Right atrium auricular region (tissue), 2 donors: ENCODE measurements around the gene PDCD10. TPM values are rescaled to one million over a fixed set of nuclear protein-coding genes. Genes with fewer than 3 reads are reported as not detected.

ENCODE experiments used
- DNase-seq: peaks from one replicate; pipeline ENCODE4 v3.0.0-alpha.2; 2019; ENCODE audit warnings: low spot score
- H3K27ac ChIP-seq, 2 donors: fragments of 200-600 bp; sonication (generic); 1 replicate in 1 of 2; 2 replicates in 1 of 2; pipeline ENCODE4 v1.5.1; 2016 to 2019
- H3K27me3 ChIP-seq, 2 donors: fragments of 200-600 bp; sonication (generic); one replicate each; pipeline versions ENCODE4 v1.5.1 to v1.6.0; 2017 to 2019
- H3K36me3 ChIP-seq: fragments of 200-600 bp; sonication (generic); one replicate; pipeline ENCODE4 v1.5.1; 2016
- H3K4me1 ChIP-seq, 2 donors: fragments of 200-600 bp; sonication (generic); one replicate each; pipeline versions ENCODE4 v1.5.1 to v1.6.0; 2017 to 2019
- H3K4me3 ChIP-seq, 2 donors: fragments of 200-600 bp; sonication (generic); 1 replicate in 1 of 2; 2 replicates in 1 of 2; pipeline ENCODE4 v1.5.1; 2017 to 2019; ENCODE audit warnings: mild to moderate bottlenecking in 1 of 2, moderate library complexity in 1 of 2
- H3K9me3 ChIP-seq, 2 donors: fragments of 200-600 bp; sonication (generic); one replicate each; pipeline ENCODE4 v1.5.1; 2019
- CTCF ChIP-seq, 2 donors: fragments of 200-600 bp; sonication (generic); IDR thresholded peaks; one replicate each; pipeline ENCODE4 v1.5.1; 2019; ENCODE audit warnings: antibody characterized with exemption in 2 of 2
- total RNA-seq, 2 donors: library from RNA; depleted of rRNA; stranded (reverse); fragments of >200 nt; gene quantifications; one replicate each; pipeline ENCODE4 v1.1.0, GENCODE V29; 2016

Gene PDCD10
- total RNA-seq, 2 donors from 2014 or later, result 31.8 to 40.5 TPM

DNA sequence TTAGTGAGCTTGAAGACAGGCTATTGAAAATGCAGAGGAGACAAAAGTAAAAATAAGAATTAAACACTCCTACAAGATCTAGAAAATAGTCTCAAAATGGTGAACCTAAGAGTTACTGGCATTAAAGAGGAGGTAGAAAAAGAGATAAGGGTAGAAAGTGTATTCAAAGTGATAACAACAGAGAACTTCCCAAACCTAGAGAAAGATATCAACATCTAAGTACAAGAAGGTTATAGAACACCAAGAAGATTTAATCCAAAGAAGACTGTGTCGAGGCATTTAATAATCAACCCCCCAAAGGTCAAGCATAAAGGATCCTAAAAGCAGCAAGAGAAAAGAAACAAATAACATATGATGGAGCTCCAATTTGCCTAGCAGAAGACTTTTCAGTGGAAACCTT lies 23.3 kb downstream of the PDCD10 start:
- H3K27me3 ChIP-seq, result no peaks in the 10 kb centered on the region
- TF ChIP-seq CTCF (IDR thresholded peaks at IDR 0.05), result no peak
- no peaks in the 10 kb centered on the region for H3K9me3 ChIP-seq
- H3K36me3 ChIP-seq, result peaks cover 7% of the 10 kb centered on the region
- H3K4me3 ChIP-seq, result no peak overlapping the region
- H3K4me1 ChIP-seq, result no peaks in the 10 kb centered on the region
- no peak overlapping the region for H3K27ac ChIP-seq
- no peak for DNase-seq

- Histone ChIP-seq H3K27ac (no peak overlapping the region), H3K27me3 (no peaks in the 10 kb centered on the region), H3K9me3 (no peaks in the 10 kb centered on the region), H3K4me3 (no peak overlapping the region), H3K4me1 (no peaks in the 10 kb centered on the region), H3K36me3 (peaks cover 7% of the 10 kb centered on the region)
- TF ChIP-seq CTCF (IDR thresholded peaks at IDR 0.05), result no peak
- no peak for DNase-seq
Observed at GRCh38 chr3:167710552-167710951, 24.1 kb downstream of the PDCD10 start.

DNA sequence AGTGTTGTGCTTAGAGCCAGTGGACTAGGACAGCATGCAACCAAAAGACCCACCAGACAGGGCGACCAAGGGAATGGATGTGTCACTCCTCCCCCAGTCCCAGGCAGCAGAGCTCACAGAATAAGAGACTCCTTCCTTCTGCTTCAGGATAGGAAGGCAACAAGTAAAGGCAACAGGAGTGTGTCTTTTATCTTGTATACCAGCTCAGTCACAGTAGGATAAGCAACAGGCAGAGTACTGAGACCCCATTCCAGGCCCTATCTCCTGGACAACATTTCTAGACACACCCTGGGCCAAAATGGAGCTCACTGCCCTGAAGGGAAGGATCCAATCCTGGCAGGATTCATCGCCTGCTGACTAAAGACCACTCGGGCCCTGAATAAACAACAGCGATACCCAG lies 25.0 kb downstream of the PDCD10 start:
- no peak for DNase-seq
- no peak overlapping the region for H3K4me3 ChIP-seq
- no peaks in the 10 kb centered on the region for H3K9me3 ChIP-seq
- no peak overlapping the region for H3K27ac ChIP-seq
- H3K27me3 ChIP-seq, result no peaks in the 10 kb centered on the region
- no peak for TF ChIP-seq CTCF (IDR thresholded peaks at IDR 0.05)
- peaks cover 7% of the 10 kb centered on the region for H3K36me3 ChIP-seq
- no peaks in the 10 kb centered on the region for H3K4me1 ChIP-seq

DNA sequence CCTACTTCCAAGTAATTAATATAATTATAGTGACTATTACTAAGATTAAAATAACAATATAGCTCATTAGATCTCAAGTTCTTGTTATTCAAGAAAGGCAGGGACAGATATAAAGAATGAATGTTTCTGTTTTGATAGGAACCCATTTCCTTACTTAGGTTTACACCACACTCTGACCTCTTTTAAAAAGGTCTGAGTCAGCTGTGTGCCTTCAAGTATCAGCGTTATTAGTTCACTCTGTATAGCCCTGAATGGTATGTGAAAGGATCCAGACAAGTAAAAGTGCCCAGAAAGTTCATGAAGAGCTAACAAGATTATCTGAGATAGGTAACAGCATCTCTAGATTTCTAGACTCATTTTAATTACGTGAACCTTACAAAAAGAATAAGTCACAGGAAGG lies 28.9 kb downstream of the PDCD10 start:
- no peak overlapping the region for H3K4me3 ChIP-seq
- no peak for DNase-seq
- TF ChIP-seq CTCF (IDR thresholded peaks at IDR 0.05), result no peak
- no peaks in the 10 kb centered on the region for H3K9me3 ChIP-seq
- peaks cover 7% of the 10 kb centered on the region for H3K36me3 ChIP-seq
- no peaks in the 10 kb centered on the region for H3K27me3 ChIP-seq
- H3K4me1 ChIP-seq, result no peaks in the 10 kb centered on the region
- H3K27ac ChIP-seq, result no peak overlapping the region

GRCh38 chr3:167700926-167701325 lies 33.8 kb downstream of the PDCD10 start:
- Histone ChIP-seq H3K36me3 (peaks cover 8% of the 10 kb centered on the region), H3K4me3 (no peak overlapping the region), H3K4me1 (no peaks in the 10 kb centered on the region), H3K27ac (no peak overlapping the region), H3K9me3 (no peaks in the 10 kb centered on the region), H3K27me3 (no peaks in the 10 kb centered on the region)
- DNase-seq, result no peak
- TF ChIP-seq CTCF (IDR thresholded peaks at IDR 0.05), result no peak

DNA sequence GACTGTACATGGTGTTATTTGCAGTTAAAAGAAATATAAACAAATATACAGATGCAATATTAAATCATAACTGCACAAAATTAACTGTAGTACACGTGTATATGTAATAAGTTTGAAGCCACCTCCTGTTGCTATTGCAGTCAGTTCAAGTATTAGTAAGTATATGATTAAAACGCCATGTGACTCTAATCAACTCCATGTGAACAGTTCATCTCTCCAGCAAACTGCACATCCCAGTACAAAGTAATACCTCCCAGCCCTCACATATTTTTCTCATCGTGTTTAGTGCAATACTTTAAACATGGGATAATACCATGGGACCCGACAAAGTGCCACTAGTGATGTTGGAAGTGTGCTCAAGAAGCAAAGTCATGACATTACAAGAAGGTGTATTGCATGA lies 34.6 kb downstream of the PDCD10 start:
- Histone ChIP-seq H3K4me1 (no peaks in the 10 kb centered on the region), H3K27ac (no peak overlapping the region), H3K27me3 (no peaks in the 10 kb centered on the region), H3K4me3 (no peak overlapping the region), H3K9me3 (no peaks in the 10 kb centered on the region), H3K36me3 (peaks cover 17% of the 10 kb centered on the region)
- no peak for TF ChIP-seq CTCF (IDR thresholded peaks at IDR 0.05)
- DNase-seq, result no peak
